Stimulated activated CD8-positive, alpha-beta memory T cell treated with anti-CD3 and anti-CD28 coated beads, Interleukin-7, amount 100 ng/mL, for 4 hours (primary cell): ENCODE measurements around the gene GNAT1.
"Not testable (repeated sequence)": the region's sequence is repeated elsewhere in the genome, so short reads cannot be mapped to it uniquely, and the experiment has no call there.

Source experiments
- DNase-seq, 2 donors: peaks; one replicate each; pipeline ENCODE4 v3.0.0-alpha.2; 2020; ENCODE audit warnings: low read depth in 2 of 2

Gene GNAT1

GRCh38 chr3:50241713-50242380, 50.4 kb downstream of the GNAT1 start:
- DNase-seq = no peak

GRCh38 chr3:50242381-50242770, 51.0 kb downstream of the GNAT1 start:
- DNase-seq = no peak

- DNase-seq = peak; percentile 4 to 30
Observed at GRCh38 chr3:50242851-50243542, 51.6 kb downstream of the GNAT1 start.

- no peak for DNase-seq
Observed at GRCh38 chr3:50243543-50243895, 52.1 kb downstream of the GNAT1 start.

GRCh38 chr3:50244813-50245212, 53.4 kb downstream of the GNAT1 start:
- DNase-seq = not testable (repeated sequence)

- no peak for DNase-seq
Observed at GRCh38 chr3:50245251-50245745, 53.9 kb downstream of the GNAT1 start.

- DNase-seq = peak; percentile 87 to 89
Observed at GRCh38 chr3:50245831-50246516, 54.6 kb downstream of the GNAT1 start.

- DNase-seq = peak; percentile 79 to 83
Observed at GRCh38 chr3:50246517-50246954, 55.1 kb downstream of the GNAT1 start.
